Measurements from ENCODE around the gene RNF149. TPM values are rescaled to one million over a fixed set of nuclear protein-coding genes. Genes with fewer than 3 reads are reported as not detected.
"Not testable (repeated sequence)": the region's sequence is repeated elsewhere in the genome, so short reads cannot be mapped to it uniquely, and the experiment has no call there.

The RNF149 gene
- total RNA-seq, 1 donor from 2014 or later, result 45.0 TPM

GRCh38 chr2:101331202-101331601, 22.7 kb upstream of the RNF149 start:
- no peak for TF ChIP-seq CTCF (conservative IDR thresholded peaks at IDR 0.05; ENCODE audit: low read depth, low read length)
- H3K4me3 ChIP-seq (ENCODE audit: low read depth, low read length), result no peak overlapping the region
- DNase-seq (ENCODE audit: low read depth), result no peak

- DNase-seq (ENCODE audit: low read depth), result no peak
- no peak for TF ChIP-seq CTCF (conservative IDR thresholded peaks at IDR 0.05; ENCODE audit: low read depth, low read length)
- no peak overlapping the region for H3K4me3 ChIP-seq (ENCODE audit: low read depth, low read length)
Observed at GRCh38 chr2:101330253-101330933, 21.9 kb upstream of the RNF149 start.

- no peak for DNase-seq (ENCODE audit: low read depth)
- no peak for TF ChIP-seq CTCF (conservative IDR thresholded peaks at IDR 0.05; ENCODE audit: low read depth, low read length)
Observed at GRCh38 chr2:101329026-101329425, 20.5 kb upstream of the RNF149 start.

GRCh38 chr2:101328474-101329007, 20.0 kb upstream of the RNF149 start:
- TF ChIP-seq CTCF (conservative IDR thresholded peaks at IDR 0.05; ENCODE audit: low read depth, low read length), result no peak
- H3K4me3 ChIP-seq (ENCODE audit: low read depth, low read length), result no peak overlapping the region
- no peak for DNase-seq (ENCODE audit: low read depth)

More at GRCh38 chr2:101329026-101329425, 20.5 kb upstream of the RNF149 start:
- no peak overlapping the region for H3K4me3 ChIP-seq (ENCODE audit: low read depth, low read length)

- DNase-seq (ENCODE audit: low read depth), result no peak
- TF ChIP-seq CTCF (conservative IDR thresholded peaks at IDR 0.05; ENCODE audit: low read depth, low read length), result no peak
- no peak overlapping the region for H3K4me3 ChIP-seq (ENCODE audit: low read depth, low read length)
Observed at GRCh38 chr2:101327863-101328394, 19.4 kb upstream of the RNF149 start.

- no peak for DNase-seq (ENCODE audit: low read depth)
- no peak for TF ChIP-seq CTCF (conservative IDR thresholded peaks at IDR 0.05; ENCODE audit: low read depth, low read length)
- H3K4me3 ChIP-seq (ENCODE audit: low read depth, low read length), result no peak overlapping the region
Observed at GRCh38 chr2:101325425-101325824, 16.9 kb upstream of the RNF149 start.

- not testable (repeated sequence) for DNase-seq (ENCODE audit: low read depth); H3K4me3 ChIP-seq (ENCODE audit: low read depth, low read length)
Observed at GRCh38 chr2:101316568-101316967, 8.1 kb upstream of the RNF149 start.

Measured in epithelial cell of proximal tubule (primary cell).